NOMO-1 treated with DMSO at 0.1 percent for 48 hours (cell line): ENCODE data around the gene UQCC2.
A peak's percentile ranks its signal among the peaks of the same experiment; 100 is the strongest.

Experiments
- DNase-seq: peaks from one replicate; lab custom pipeline; 2025; ENCODE audit not compliant: unreplicated experiment; lab: John Stamatoyannopoulos, UW

UQCC2 gene

GRCh38 chr6:33725891-33726673, 14.6 kb upstream of the UQCC2 start:
- no peak for DNase-seq

GRCh38 chr6:33725222-33725621, 13.7 kb upstream of the UQCC2 start:
- no peak for DNase-seq

GRCh38 chr6:33724102-33725023, 12.9 kb upstream of the UQCC2 start:
- DNase-seq, result no peak

- DNase-seq, result no peak
Observed at GRCh38 chr6:33723371-33724085, 12.0 kb upstream of the UQCC2 start.

GRCh38 chr6:33722103-33722623, 10.7 kb upstream of the UQCC2 start:
- no peak for DNase-seq

- DNase-seq, result no peak
Observed at GRCh38 chr6:33721508-33721907, 10.0 kb upstream of the UQCC2 start.

GRCh38 chr6:33720998-33721397, 9.5 kb upstream of the UQCC2 start:
- peak; percentile 20 for DNase-seq

- DNase-seq, result no peak
Observed at GRCh38 chr6:33719326-33719987, 8.0 kb upstream of the UQCC2 start.

- DNase-seq, result peak; percentile 74
Observed at GRCh38 chr6:33718713-33719112, 7.2 kb upstream of the UQCC2 start.

- DNase-seq, result no peak
Observed at GRCh38 chr6:33717934-33718455, 6.5 kb upstream of the UQCC2 start.

GRCh38 chr6:33716890-33717632, 5.6 kb upstream of the UQCC2 start:
- no peak for DNase-seq

- no peak for DNase-seq
Observed at GRCh38 chr6:33716379-33716778, 4.9 kb upstream of the UQCC2 start.

- DNase-seq, result no peak
Observed at GRCh38 chr6:33714385-33715040, 3.0 kb upstream of the UQCC2 start.

- no peak for DNase-seq
Observed at GRCh38 chr6:33713786-33714185, 2.3 kb upstream of the UQCC2 start.

GRCh38 chr6:33712914-33713313, 1.4 kb upstream of the UQCC2 start:
- no peak for DNase-seq

GRCh38 chr6:33710296-33711121, 991 bp downstream of the UQCC2 start:
- peak; percentile 22 for DNase-seq

GRCh38 chr6:33709605-33710295, 1.8 kb downstream of the UQCC2 start:
- DNase-seq, result no peak
